MM.1S (cell line): ENCODE results near the gene ZNF618.
A peak's percentile ranks its signal among the peaks of the same experiment; 100 is the strongest.

Experiments
- CTCF ChIP-seq: fragments of 300-600 bp; sonication (generic); IDR thresholded peaks from 2 replicates; pipeline ENCODE4 v1.5.1; 2016; ENCODE audit warnings: antibody characterized with exemption, low read length, mixed read lengths
- EZH2 ChIP-seq: fragments of 300-600 bp; sonication (generic); optimal IDR thresholded peaks from 2 replicates; pipeline ENCODE3; 2017; ENCODE audit warnings: low read depth, mild to moderate bottlenecking, antibody characterized with exemption, low read length, mixed read lengths
- EZH2phosphoT487 ChIP-seq: fragments of 300-600 bp; sonication (generic); IDR thresholded peaks from 2 replicates; pipeline ENCODE4 v1.6.1; 2018; ENCODE audit warnings: antibody characterized with exemption, low read length

- TF ChIP-seq EZH2, result no peak
- peak; percentile 94 for TF ChIP-seq CTCF
- no peak for TF ChIP-seq EZH2phosphoT487
Measured at GRCh38 chr9:114082017-114082762, 206.1 kb downstream of the ZNF618 start.
